Activated effector memory CD4-positive, alpha-beta T cell treated with anti-CD3 and anti-CD28 coated beads, Interleukin-2, amount 50 U/mL, for 16 hours (primary cell): ENCODE measurements around the gene SLCO4A1.

ENCODE experiments used
- DNase-seq: peaks from one replicate; pipeline ENCODE4 v3.0.0-alpha.2; 2020

Gene SLCO4A1

GRCh38 chr20:62606551-62607201, 35.6 kb upstream of the SLCO4A1 start:
- DNase-seq = no peak

DNA sequence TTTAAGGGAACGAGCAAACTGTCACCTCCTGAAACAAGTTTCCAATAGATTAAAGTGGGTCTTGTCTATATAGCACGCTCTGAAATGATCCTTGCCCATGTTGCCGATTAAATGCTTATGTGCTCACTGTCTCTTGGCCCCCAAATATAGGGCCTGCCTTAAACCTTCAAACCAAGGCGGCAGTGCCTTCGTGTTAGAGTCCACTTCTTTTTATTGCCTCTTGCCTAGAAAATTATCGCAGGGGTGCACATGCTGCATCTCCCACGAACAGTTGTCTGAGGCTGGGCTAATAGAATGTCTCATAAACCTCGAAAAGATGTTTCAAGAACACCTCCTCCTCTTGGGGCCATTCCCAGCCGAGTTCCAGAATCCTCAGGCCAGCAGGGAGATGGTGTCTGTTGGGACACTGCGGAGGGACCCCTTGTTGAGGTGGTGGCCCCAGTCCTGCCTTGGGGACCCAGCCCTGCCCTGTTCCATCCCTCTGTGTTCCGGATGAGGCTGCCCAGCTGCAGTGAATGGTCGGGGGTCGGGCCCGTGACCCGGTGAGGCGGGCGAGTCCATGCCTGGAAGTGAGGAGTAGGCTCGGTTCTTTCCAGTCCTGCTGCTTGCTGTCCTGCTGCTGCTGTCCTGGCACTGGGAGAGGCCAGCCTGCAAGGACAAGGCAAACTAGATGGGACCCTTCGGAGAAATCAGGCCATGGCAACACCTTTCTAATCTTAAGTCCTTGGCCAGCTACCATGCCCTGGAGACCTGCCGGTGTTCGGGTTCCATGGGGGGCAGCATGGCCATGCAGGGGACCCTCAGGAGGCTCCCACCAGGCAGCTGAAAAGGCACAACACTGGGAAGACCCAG, 34.7 kb upstream of the SLCO4A1 start:
- no peak for DNase-seq

DNA sequence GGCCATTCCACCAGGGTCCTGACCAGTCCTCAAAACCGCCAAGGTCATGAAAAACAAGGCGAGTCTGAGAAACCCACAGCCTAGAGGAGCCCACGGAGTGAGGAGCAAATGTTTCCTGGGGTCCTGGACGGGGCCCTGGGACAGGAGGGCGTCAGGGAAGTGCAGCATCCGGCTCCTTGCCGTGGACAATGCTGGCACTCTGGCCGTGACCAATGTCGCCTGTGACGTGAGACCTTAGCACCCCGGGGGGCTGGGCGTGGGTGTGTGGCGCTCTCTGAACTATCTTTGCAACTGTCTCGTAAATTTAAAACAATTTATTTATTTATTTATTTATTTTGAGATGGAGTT, 34.1 kb upstream of the SLCO4A1 start:
- no peak for DNase-seq

DNA sequence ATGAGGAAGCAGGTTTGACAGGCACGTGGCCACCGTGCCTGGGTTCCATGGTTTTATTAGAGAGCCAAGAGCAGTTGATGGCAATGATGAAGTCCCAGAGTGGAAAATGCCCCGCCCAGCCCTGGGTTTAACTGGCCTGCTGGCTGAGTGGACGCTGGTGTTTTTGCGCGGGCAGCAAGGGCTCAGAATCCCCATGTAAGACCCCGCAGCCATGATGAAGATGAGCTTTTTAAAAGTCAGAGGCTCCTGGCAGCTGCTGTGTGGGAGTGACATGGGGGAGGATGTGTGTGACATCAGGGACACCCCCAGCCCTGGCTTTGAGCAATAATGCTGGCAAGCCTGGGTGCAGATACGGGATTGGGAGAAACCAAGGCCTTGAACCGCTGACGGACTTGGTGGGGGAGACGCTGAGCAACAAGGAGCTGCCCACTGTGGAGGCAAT, 33.0 kb upstream of the SLCO4A1 start:
- no peak for DNase-seq

DNA sequence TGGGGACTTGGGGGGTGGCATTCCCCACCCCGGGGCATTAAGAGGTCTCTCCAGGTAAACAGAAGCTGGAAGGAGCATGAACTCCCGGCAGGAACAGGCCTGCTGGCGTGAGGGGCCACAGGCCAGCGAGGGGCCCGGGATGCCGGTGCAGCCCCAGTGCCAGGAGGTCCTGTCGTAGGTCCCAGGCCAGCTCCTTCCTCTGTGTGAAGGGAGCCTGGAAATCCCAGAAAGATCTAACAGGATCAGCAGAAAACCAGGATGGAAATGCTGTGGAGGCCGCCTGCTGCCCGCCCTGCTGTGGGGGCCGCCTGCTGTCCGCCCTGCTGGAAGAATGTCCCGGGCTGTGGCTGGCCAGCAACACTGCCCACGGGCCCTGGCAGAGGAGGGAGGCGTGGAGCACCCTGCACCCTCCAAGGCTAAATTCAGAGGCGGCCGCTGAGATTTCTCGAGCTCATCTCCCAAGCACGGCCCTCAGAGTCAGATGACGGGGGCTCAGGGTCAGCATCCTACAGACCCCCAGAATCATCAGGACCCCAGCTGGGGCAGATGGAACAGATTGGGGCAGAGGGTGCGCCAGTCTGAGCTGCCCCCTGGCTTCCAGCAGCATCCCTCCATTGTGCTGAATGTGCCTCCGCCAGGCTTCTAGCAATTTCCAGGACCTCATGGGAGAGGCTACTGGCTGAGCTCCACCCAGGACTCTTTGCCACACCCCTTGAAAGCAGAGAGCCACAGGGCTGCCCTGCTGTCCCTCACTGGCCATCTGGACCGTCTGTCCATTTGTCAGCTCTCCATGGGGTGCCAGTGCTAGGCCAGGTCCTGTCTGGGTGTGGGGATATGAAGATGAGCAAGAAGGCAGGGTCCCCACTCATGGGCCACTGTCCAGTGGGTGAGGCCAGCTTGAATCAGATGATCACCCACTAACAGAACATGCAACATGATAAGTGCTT, 32.2 kb upstream of the SLCO4A1 start:
- no peak for DNase-seq

- DNase-seq = no peak
Observed at GRCh38 chr20:62611012-62611411, 31.3 kb upstream of the SLCO4A1 start.

- DNase-seq = no peak
Observed at GRCh38 chr20:62611819-62612218, 30.5 kb upstream of the SLCO4A1 start.

DNA sequence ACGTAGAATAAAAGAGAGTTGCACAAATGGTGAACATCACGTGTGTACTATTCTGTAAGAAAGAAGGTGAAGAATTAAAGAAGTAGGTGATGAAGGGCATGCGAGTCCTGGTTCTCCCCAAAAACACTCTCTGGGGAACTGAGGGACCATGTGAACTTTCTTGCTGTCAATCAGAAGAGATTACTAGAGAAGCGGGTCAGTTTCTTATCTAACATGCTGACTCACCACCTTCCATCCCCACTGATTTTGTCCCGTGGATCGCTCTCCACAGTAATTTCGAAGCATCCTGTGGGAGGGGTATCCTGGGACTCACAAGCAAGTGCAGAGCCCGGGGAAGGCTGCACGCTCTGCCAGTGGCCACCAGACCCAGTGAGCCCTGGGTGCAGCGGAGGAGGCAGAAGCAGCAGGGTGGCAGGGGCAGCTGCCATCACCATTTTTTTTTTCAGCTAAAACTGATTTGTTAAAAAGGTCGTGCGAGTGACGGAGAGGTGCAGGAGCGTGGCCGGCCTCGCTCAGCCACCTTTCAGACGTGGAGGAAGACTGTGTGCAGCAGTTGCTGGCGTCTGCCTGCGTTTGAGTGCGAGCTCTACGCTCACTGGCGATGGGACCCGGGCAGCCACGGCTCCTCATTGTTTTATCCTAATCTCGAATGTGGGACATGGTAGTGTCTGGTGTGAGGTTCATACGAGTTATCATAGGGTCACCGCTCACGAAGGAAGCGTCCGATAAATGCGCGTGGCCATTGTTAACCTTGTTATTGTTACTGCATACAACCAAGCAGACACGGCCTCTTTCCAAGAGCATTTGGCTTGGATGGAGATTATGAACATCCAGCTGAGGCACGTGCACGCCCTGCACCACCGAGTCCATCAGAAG, 28.0 kb upstream of the SLCO4A1 start:
- DNase-seq = no peak

DNA sequence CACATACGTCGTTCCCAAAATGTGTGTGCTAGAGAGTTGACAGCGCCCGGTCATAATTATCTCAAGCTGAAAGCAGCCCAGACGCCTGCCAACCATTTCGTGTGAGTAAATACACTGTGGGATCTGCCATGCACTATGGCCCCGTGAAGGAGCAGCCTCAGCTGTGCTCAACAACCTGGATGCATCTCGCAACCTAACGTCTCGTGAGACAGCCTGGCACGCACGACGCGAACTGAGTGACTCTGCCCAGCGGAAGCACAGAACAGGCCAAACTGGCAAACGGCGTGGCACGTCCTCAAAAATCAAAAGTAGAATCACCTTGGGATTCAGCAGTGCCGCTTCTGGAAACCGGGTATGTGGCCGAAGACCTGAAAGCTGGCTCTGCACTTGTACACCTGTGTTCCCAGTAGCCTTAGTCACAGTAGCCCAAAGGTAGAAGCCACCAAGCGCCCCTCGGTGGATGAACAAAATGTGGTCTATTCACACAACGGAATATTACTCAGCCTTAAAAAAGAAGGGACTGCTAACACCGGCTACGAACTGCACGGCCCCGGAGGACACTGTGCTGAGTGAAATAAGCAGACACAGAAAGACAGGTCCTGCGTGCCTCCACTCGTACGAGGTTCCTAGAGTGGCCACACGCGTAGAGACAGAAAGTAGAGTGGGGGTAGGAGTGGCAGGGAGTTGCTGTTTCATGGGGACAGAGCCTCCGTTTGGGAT, 27.2 kb upstream of the SLCO4A1 start:
- no peak for DNase-seq

DNA sequence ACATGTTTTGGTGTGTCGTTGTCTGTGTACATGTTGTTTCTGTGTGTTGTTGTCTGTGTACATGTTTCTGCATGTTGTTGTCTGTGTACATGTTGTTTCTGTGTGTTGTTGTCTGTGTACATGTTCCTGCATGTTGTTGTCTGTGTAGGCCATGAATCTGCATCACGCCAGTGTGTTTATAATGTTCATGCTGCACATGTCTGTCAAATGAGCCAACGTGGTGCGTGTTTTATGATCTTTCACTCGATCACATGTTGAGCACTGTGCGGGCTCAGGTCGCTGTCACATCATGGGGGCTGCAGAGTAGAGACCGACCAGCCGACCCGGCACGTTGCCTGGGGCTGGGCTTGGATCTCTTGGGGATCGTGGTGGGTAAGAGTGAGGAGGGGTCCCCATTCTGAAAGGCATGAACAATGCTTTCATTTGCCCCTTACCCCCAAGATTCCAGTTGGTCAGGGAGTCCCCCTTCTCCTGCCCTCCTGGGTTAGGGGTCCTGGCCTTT, 26.5 kb upstream of the SLCO4A1 start:
- DNase-seq = no peak

GRCh38 chr20:62616728-62617621, 25.3 kb upstream of the SLCO4A1 start:
- DNase-seq = peak; percentile 89

- DNase-seq = peak; percentile 82
Observed at GRCh38 chr20:62617711-62618483, 24.4 kb upstream of the SLCO4A1 start.

- peak; percentile 71 for DNase-seq
Observed at GRCh38 chr20:62618611-62619529, 23.4 kb upstream of the SLCO4A1 start.

- no peak for DNase-seq
Observed at GRCh38 chr20:62620625-62621024, 21.7 kb upstream of the SLCO4A1 start.

DNA sequence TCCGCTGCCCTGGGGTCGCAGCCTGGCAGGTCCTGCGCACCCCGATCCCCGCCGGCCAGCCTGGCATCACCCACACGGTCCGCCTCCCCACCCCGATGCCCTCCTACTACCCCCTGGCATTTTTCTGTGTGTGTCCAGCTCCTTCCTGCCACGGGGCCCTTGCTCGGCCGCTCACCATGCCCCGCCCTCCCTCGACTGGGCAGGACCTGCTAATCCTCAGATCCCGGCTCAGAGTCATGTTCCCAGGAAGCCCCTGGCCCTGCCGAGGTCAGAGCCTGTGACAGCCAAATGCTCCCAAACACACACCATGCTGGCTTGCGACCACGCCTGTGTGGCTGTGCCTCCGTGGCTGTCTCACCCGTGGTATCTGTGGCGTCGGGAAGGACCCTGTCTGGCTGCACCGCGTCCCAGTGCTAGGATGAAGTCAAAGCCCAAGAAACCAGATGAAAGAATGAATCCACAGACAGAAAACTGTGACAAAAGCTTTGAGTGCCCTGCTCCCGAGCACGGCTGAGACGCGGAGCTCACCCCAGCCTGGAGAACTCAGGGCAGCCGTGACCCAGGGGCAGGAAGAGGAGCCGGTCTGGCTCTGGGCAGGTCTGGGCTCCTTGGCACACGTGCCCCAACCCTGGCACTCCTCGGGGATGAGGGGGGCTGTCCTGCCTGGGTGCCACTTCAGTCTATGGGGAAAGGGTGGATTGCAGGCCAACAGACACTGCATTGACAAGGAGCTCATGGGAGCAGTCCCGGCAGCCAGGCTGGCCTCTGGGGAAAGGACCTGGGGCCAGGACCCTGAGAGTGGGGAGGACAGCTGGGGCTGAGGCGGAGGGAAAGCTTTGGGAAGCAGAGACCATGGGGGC, 20.8 kb upstream of the SLCO4A1 start:
- no peak for DNase-seq

DNA sequence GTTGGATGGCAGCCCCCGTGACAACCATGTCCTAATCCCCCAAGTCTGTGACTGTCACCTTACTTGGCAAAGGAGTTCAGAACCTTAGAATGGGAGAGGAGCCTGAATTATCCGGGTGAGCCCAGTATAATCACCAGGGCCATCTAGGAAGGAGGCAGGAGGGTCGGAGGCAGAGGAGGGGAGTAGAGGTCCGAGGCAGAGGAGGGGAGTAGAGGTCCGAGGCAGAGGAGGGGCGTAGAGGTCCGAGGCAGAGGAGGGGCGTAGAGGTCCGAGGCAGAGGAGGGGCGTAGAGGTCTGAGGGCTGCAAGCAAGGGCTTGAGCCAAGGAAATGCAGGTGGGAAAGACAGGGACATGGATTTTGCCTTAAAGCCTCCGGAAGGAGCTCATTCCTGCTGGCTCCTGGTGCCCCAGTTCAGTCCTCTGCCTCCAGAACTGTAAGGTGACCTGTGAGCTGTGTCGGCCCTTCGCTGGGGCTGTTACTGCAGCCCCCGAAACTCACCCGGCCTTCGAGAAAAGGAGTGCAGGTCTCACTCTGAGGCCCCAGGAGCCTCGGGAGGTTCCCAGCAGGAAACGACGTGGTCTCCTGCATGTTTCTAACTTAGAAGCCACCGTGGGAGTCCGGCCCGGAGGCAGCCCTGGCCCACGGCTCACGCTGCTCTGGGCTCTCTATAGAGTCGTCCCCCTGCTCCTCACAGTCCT, 20.0 kb upstream of the SLCO4A1 start:
- DNase-seq = no peak
